NCI-H2171 treated with DMSO at 0.1 percent for 48 hours (cell line): ENCODE measurements around the gene PHKA2.

Experiments used
- DNase-seq: peaks from one replicate; lab custom pipeline; 2025; lab: John Stamatoyannopoulos, UW

Gene PHKA2

GRCh38 chrX:18927558-18927957 is 56.4 kb downstream of the PHKA2 start:
- DNase-seq, result no peak

DNA sequence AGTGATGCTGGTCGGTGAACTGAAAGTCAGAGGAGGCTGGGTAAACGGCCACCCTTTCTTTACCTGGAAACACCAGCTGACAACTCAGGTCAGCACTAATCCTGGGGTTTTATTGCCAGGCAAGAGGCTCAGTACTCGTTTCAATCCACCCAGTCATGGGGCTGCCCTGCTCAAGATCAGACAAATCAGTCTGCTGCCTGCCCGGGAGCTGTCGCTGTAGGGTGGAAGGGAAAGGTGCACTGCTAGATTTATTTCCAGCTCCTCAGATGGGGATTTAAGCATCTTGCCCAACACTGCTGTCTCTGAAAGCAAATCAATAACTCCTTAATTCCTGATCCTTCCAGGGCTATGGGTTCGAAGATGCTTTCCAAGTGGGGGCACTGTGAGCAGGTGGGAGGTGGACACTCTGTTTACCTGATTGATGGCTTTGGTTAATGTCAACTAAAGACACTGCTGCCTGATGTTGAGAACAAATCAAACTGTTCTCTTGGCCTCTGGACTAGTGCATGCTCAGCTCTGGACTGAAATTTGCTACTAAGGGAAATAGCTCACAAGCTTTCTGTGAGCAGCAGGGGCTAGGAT is 59.3 kb downstream of the PHKA2 start:
- no peak for DNase-seq

GRCh38 chrX:18920566-18920965 is 63.3 kb downstream of the PHKA2 start:
- no peak for DNase-seq

GRCh38 chrX:18920079-18920478 is 63.8 kb downstream of the PHKA2 start:
- no peak for DNase-seq

DNA sequence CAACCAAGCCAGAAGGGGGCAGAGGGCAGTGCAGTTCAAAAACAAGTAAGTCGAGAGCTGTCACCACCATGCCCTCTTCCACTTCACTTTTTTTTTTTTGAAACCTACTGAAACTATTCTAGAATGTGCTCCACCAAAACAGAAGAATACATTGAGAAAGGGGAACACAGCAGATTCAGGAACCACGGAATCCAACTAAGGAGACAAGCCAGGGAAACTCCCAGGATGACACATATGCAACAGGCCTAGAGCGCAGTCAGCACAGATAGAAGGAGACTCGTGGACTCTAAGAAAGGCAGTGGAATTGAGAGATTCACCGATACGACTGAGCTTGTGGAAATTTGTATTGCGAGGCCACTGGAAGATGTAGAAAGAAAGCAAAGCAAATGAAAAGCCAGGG is 66.1 kb downstream of the PHKA2 start:
- DNase-seq, result no peak

GRCh38 chrX:18906286-18906685 is 77.6 kb downstream of the PHKA2 start:
- no peak for DNase-seq

DNA sequence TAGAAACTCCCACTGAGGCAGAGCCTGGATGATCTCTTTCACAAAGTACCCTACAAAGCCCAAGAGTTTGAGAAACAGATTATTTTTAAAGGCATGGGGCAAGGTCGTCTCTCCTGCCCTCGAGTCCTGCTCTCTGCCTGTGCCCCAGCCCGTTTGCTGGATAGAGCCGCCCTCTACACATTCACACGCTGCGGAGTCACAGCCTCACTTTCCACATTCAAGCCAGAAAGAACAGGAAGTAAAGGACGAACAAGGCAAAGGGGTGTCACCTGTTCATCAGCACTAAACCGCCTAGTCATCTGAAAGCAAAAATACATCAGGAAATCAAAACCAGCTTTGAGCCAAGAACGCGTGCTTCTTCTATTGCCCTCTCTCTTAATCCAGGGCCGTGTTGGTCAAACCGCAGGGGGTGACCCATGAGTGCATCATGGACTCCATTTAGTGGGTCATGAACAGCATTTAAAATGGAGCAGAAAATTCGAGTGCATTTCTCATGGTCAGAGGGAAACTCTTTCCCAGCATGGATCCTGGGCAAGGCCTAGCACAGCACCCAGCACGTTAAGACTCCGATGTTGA is 83.4 kb downstream of the PHKA2 start:
- DNase-seq, result no peak

GRCh38 chrX:18899796-18900380 is 84.0 kb downstream of the PHKA2 start:
- DNase-seq, result peak; percentile 14

DNA sequence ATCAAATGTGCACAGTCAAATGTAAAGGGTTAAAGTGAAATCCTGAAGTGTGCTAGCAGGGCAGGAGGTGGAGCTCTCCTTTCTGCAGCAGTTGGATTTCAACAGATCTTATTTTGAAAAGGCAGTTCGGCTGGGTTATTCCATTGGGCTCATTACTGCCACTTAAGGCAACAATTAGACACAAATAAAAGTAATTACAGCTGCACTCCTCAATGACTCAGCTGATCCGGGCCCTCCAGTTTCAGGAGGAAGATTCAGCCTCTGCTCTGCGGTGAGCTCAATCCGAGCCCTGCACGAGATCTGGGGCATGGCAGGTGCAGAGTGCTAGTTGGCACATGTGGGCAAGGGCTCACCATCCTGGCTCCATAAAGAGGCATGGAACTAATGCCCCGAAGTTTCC is 85.4 kb downstream of the PHKA2 start:
- no peak for DNase-seq

- no peak for DNase-seq
Observed at GRCh38 chrX:18898091-18898490, 85.8 kb downstream of the PHKA2 start.

- no peak for DNase-seq
Observed at GRCh38 chrX:18897611-18898010, 86.3 kb downstream of the PHKA2 start.

- DNase-seq, result no peak
Observed at GRCh38 chrX:18896680-18897544, 87.0 kb downstream of the PHKA2 start.

GRCh38 chrX:18895189-18895951 is 88.5 kb downstream of the PHKA2 start:
- DNase-seq, result peak; percentile 41

- DNase-seq, result no peak
Observed at GRCh38 chrX:18894156-18894555, 89.8 kb downstream of the PHKA2 start.

- DNase-seq, result no peak
Observed at GRCh38 chrX:18893536-18893935, 90.4 kb downstream of the PHKA2 start.

- DNase-seq, result no peak
Observed at GRCh38 chrX:18892899-18893298, 91.0 kb downstream of the PHKA2 start.

DNA sequence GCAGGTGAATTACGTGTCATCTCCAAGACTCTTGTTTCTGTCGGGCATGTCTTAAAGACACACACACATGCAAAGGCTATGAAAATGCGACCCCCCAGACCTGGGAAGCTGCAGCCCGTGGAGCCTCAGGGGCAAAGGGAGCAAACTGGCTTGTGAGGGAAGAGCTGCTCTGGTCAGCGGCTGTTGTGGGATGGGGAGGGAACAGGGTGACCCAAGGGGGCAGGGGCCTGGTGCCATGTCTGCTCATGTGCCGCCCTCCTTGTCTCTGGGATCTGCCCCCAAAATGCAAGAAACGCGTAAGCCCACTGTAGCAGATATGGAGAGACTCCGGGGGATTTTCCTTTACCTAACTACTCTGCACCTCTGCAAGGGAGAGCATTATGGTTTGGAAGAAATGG is 92.4 kb downstream of the PHKA2 start:
- DNase-seq, result no peak

DNA sequence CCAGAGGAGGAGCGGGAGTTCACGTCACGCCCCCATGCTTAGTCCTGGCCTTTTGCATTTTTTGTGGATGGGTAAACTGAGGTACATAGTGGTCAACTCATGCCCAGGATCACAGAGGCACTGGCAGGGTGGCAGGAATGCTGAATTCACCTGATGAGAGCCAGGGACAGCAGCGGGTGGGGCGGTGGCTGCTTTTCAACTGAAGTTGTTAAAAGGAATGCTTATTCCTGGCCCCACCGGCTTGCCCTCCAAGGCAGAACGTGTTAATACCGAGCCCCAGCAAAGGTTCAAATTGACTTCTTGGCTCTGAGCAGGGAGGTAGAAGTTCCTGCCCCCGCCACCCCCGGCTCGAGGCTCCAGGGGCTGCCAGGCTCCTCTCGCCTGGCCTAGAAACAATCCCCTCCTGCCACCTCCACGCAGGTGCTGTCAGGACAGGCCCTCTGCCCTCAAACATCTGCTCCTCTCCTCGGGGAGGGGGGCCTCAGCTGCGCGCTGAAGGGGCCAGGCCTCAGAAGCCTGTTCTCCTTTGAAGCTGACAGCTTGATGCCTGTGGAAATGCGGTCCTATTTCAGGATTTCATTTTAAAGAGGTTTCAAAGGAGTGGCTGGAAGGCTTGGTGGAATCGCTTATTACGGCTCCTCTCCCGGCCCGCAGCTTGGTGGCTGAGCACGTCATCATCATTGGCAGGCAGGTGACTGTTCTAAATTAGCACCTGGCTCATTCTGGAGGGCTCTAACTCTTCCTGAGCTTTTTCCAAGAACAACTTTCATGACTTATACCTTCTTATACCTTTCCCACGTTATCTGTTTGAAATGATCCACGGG is 93.0 kb downstream of the PHKA2 start:
- DNase-seq, result peak; percentile 88

DNA sequence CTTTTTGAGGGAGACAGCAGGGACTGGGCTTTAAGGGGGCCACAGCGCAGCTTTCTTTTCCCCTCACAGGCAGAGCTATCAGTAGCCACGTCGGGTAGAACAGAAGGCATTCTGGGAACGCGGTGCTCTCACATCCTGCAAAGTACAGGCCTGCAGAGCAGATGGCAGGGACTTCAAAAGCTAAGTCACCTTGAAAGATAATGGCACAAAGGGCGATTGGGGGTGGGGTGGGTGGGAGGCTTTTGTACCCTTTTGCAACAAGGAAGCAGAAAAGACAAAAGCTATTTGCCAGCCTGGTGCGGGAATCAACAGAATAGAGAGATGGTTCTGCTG is 93.9 kb downstream of the PHKA2 start:
- DNase-seq, result peak; percentile 79

DNA sequence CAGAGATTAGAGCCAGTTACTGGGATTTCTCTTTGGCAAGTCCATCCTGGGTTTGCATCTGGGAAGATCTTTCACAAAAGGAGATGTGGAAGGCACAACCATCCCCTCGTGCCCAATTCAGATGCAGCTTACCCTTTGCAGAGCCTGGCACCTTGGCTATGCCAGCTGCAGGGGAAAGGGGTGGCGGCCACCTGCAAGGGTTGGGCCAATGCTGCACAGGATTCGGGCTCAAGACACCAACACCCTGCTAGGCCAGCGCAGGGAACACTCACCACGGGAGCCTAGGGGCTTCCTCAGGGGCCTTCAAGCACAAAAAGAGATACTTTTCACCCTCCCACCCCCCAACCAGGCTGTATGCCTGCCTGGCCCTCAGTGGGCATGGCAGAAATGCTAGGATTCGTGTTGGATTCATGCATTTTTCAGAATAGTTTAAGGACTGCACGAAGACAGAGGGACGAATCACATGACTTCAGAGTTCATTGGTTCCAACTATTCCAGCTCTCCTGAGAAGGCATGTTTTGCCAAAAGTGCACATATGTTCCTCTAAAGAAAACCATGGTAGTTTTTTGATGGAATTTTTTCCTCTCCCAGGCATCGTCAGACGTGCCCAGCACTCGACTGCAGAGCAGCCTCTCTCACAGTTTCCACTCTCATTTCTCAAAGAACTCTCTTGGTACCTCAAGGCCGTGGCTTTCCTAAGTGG is 94.4 kb downstream of the PHKA2 start:
- DNase-seq, result peak; percentile 76

DNA sequence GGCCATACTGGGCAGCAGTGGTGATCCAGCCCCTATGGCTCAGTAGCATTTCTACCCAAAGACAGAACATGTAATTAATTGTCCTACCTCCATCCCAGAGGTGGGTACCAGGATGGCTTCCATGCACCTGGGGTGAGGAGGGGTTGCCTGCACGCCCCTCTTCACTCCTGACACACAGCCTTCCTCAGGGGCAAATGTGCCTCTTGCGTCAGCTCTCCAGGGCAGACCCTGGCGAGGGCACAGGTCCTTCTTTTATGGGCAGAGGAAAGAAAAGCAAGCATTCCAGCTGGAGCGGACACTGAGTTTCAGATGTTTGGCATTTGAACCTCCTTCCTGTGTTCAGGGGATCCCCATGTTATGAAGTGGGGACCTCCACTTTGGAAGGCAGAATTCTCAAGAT is 95.6 kb downstream of the PHKA2 start:
- DNase-seq, result no peak
